ENCODE data around the gene POLDIP2. TPM values are rescaled to one million over a fixed set of nuclear protein-coding genes. Genes with fewer than 3 reads are reported as not detected.

POLDIP2 gene
- total and polyA plus RNA-seq, 10 of the 15 experiments (the other 5 are each of a cell fraction or from before 2014, with no cell fraction given): 22.8 to 196 (median 121) TPM

GRCh38 chr17:28342313-28342712, 15.0 kb downstream of the POLDIP2 start (continued):
- TF ChIP-seq, protein P1, sequence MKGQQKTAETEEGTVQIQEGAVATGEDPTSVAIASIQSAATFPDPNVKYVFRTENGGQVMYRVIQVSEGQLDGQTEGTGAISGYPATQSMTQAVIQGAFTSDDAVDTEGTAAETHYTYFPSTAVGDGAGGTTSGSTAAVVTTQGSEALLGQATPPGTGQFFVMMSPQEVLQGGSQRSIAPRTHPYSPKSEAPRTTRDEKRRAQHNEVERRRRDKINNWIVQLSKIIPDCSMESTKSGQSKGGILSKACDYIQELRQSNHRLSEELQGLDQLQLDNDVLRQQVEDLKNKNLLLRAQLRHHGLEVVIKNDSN (IDR thresholded peaks at IDR 0.05; ENCODE audit: borderline replicate concordance, extremely low read length, insufficient read depth, low read depth, low read length): no peak
- TF ChIP-seq NR2C2 (IDR thresholded peaks at IDR 0.05; ENCODE audit: borderline replicate concordance, control insufficient read depth, insufficient read length, low read depth): no peak

GRCh38 chr17:28341516-28341915, 15.8 kb downstream of the POLDIP2 start:
- TF ChIP-seq ZNF592 (IDR thresholded peaks at IDR 0.05): no peak
- TF ChIP-seq FOXM1 (IDR thresholded peaks at IDR 0.05; ENCODE audit: low read depth, low read length): no peak
- TF ChIP-seq NR2C2 (IDR thresholded peaks at IDR 0.05; ENCODE audit: borderline replicate concordance, control insufficient read depth, insufficient read length, low read depth): no peak
- no peaks in the 10 kb centered on the region for H4K20me1 ChIP-seq (ENCODE audit: control insufficient read depth, insufficient read depth)
- SMC1A ChIA-PET (ENCODE audit: uncharacterized antibody, unreplicated experiment): no interaction called here
- 86% methylated on average over 11 of the region's 11 CpGs for WGBS (ENCODE audit: insufficient coverage, insufficient replicate concordance, low lambda C conversion rate, missing lambda C conversion rate)
- CTCF ChIA-PET: interaction anchor here (1.4 kb wide), 1 partner anchor 75 kb away, joined by 3 read pairs; no protein-coding TSS in a partner anchor
- ATAC-seq (no peak), FAIRE-seq (no peak), DNase-seq (ENCODE audit: low read depth, low spot score) (no peak)
- POLR2A ChIA-PET: no interaction called here
- no peaks in the 10 kb centered on the region for H3K9me3 ChIP-seq (replicated peaks; ENCODE audit: control insufficient read depth, insufficient read depth, low read length)
- no TSS peak for BruUV-seq (replicated peaks)
- no peak overlapping the region for H3K4me3 ChIP-seq
- no peak overlapping the region for H2AFZ ChIP-seq (ENCODE audit: control insufficient read depth, low read depth, low read length)
- in situ Hi-C loops (cut with MboI): loop anchor here (5.0 kb wide), 1 partner anchor 49 kb away; no protein-coding TSS in a partner anchor
- intact Hi-C loops (cut with micrococcal nuclease; ENCODE audit: unreplicated experiment): no loop called here
- peaks cover 2% of the 10 kb centered on the region; the same call in 1 of the 2 replicates for H3K4me1 ChIP-seq (ENCODE audit: control insufficient read depth, insufficient read depth, low read length)
- peaks cover 13 to 20% of the 10 kb centered on the region in 2 experiments; a peak in 3 of 4 replicates for H3K36me3 ChIP-seq (ENCODE audit: control insufficient read depth in 2 of 2, insufficient read depth in 2 of 2, low read length in 1 of 2)
- RAD21 ChIA-PET (ENCODE audit: unreplicated experiment): no interaction called here
- H3K27me3 ChIP-seq (replicated peaks in 1 of 2; ENCODE audit: control insufficient read depth in 2 of 2, insufficient read depth in 2 of 2, low read length in 1 of 2): no peaks in the 10 kb centered on the region
- H3K79me2 ChIP-seq (ENCODE audit: control insufficient read depth, insufficient read depth, low read length): peaks cover 4% of the 10 kb centered on the region; the same call in 1 of the 2 replicates
- H3K27ac ChIP-seq (ENCODE audit: control insufficient read depth, insufficient read depth): no peak overlapping the region
- H3K9ac ChIP-seq (ENCODE audit: control insufficient read depth, insufficient read depth, low read length): no peak overlapping the region
- H3K4me2 ChIP-seq (ENCODE audit: control insufficient read depth, insufficient read depth): no peak overlapping the region

Measured in GM12878 (cell line).